Measurements from ENCODE around the gene TRIM45.
"Not testable (repeated sequence)": the region's sequence is repeated elsewhere in the genome, so short reads cannot be mapped to it uniquely, and the experiment has no call there.

Gene TRIM45

GRCh38 chr1:117121589-117122329 lies at the start of gene TRIM45:
TRIM45 (minus strand) TSS chr1:117121749; CDS start chr1:117121201, 548 bp downstream.
- DNase-seq (ENCODE audit: low read depth, low spot score), result peak; percentile 99

DNA sequence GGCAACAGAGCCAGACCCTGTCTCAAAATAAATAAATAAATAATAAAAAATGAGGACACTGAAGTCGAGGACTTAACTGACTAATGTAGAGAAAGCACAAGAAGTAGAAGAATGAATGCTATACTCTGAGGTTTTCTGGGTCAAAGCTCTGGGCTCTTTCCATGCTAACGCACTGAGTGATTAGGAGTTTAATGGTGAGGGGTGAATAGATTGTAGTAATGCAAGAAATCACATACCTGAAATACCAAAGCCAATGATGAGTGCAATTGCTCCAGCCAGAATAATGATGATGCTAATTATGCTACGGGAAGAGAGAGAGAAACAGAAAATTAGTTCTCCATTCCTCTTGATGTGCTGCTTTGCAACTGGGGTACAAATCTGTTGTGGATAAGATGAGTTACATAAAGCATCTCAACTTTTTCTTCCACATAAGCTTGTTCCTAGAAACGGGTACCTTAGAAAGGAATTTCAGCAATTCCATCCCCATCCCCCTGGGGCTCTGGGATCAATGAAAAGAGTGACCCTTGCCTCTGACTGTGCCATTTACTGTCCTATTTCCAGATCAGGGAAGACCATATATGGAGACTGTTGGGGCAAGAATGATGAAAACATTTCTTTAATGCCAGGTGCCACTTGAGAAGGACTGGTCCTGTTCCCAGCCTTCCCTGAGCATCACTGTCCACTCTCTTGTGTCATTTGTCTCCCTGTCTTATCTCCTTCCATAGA lies 48.5 kb upstream of the TRIM45 start:
- DNase-seq (ENCODE audit: low read depth, low spot score), result peak; percentile 48

- DNase-seq (ENCODE audit: low read depth, low spot score), result no peak
Measured at GRCh38 chr1:117167402-117167801, 45.9 kb upstream of the TRIM45 start.

DNA sequence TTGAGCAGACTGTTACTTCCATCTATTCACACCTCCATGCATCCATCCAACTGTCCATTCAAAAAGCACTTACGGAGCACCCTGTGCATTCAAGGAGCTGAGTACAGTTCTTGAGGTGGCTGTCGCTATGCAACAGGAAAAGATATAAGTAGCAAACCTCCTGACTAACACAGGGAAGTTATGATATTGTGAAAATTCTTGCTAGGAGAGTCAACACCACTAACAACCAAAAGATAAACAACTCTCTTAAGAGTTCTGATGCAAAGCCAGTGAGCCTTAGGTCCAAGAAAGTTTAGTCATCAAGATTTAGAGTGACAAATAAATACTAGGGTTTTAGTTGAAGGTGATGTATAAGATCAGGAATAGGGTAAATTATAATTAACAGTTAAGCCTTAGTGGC lies 44.5 kb upstream of the TRIM45 start:
- DNase-seq (ENCODE audit: low read depth, low spot score), result peak; percentile 65

DNA sequence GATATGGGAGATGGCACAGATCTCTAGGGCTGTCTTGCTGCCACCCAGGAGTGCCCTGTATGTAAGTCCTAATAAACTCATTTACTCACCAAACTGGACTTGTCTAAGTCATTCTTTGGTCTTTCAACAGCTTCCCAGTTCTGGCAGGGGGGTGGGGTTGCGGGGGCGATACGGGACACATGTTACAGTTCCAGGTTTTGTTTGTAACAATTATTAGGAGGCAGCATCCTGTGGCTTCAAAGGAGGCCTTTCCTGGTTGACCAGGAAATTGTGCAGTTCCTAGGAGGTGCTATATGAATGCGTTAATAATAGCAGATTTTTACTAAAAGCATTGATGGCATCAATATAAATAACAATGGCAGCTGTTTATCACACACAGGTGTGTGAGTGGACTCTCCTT lies 42.7 kb upstream of the TRIM45 start:
- DNase-seq (ENCODE audit: low read depth, low spot score), result no peak

- no peak for DNase-seq (ENCODE audit: low read depth, low spot score)
Measured at GRCh38 chr1:117162816-117163215, 41.3 kb upstream of the TRIM45 start.

DNA sequence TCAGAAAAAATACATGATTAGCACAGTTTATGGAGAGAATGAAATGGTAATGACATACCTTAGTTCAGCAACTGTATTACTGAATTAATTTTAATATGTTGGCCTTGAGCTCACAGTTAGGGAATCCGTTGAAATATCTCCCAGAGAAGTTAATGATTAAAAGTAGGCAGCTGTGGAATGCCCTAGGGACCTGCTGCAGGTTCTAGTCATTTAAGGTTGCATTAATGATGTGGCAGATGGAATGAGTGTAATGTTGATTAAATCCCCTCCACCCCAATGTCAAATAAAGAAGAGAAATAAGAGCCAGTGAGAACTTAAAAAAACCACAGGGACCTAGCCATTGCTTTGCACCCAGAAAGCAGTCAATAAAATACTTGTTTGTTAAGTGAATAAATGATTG lies 40.3 kb upstream of the TRIM45 start:
- no peak for DNase-seq (ENCODE audit: low read depth, low spot score)

- DNase-seq (ENCODE audit: low read depth, low spot score), result not testable (repeated sequence)
Measured at GRCh38 chr1:117151305-117151704, 29.8 kb upstream of the TRIM45 start.

GRCh38 chr1:117150316-117150715 lies 28.8 kb upstream of the TRIM45 start:
- no peak for DNase-seq (ENCODE audit: low read depth, low spot score)

- DNase-seq (ENCODE audit: low read depth, low spot score), result peak; percentile 65
Measured at GRCh38 chr1:117147856-117148588, 26.5 kb upstream of the TRIM45 start.

DNA sequence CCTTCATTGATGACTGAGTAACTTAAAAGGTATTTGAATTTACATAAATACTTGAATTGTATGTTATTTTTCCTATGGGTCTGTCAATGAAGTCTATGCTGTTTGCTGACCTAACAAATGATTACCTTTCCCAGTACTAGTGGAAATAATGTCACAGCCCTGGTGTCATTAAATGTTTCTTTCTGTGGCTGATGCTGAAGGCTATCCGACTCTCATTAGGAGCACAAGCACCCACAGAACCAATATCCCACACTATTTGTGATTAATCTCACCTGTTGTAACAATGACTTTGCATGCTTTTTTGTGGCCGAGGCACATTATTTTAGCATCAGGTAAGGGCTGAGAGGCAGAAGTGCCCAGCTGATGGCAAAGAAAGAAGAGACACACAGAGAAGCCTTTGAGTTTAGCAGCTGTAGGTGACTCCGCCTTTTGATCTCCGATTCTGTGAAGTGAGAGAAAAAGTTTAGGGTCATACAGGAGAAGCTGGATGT lies 25.8 kb upstream of the TRIM45 start:
- DNase-seq (ENCODE audit: low read depth, low spot score), result no peak

GRCh38 chr1:117146575-117147340 lies 25.2 kb upstream of the TRIM45 start:
- DNase-seq (ENCODE audit: low read depth, low spot score), result peak; percentile 88

DNA sequence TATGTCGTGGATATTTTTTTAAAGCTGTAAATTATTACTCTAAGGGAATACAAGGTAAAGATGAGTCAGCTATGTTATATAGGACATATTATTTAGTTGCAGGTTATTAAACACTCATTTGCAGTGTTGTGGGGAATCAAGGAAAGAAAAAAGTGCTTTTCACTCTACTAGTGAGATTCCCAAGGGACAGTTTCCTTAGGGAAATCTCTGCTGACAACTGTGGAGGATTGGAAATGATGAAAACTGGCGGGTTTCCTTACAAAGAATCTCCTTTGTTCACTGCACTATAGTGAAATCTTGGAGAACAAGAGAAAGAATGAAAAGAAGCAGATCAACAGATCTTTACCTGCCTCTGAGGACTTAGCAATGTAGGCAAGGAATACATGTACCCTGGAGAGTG lies 24.5 kb upstream of the TRIM45 start:
- no peak for DNase-seq (ENCODE audit: low read depth, low spot score)

- no peak for DNase-seq (ENCODE audit: low read depth, low spot score)
Measured at GRCh38 chr1:117143871-117144270, 22.3 kb upstream of the TRIM45 start.

GRCh38 chr1:117143172-117143571 lies 21.6 kb upstream of the TRIM45 start:
- no peak for DNase-seq (ENCODE audit: low read depth, low spot score)

GRCh38 chr1:117142200-117142599 lies 20.7 kb upstream of the TRIM45 start:
- no peak for DNase-seq (ENCODE audit: low read depth, low spot score)

GRCh38 chr1:117138561-117138960 lies 17.0 kb upstream of the TRIM45 start:
- no peak for DNase-seq (ENCODE audit: low read depth, low spot score)

- no peak for DNase-seq (ENCODE audit: low read depth, low spot score)
Measured at GRCh38 chr1:117138106-117138505, 16.6 kb upstream of the TRIM45 start.

- DNase-seq (ENCODE audit: low read depth, low spot score), result no peak
Measured at GRCh38 chr1:117137281-117137855, 15.8 kb upstream of the TRIM45 start.

GRCh38 chr1:117136749-117137148 lies 15.2 kb upstream of the TRIM45 start:
- DNase-seq (ENCODE audit: low read depth, low spot score), result no peak

- no peak for DNase-seq (ENCODE audit: low read depth, low spot score)
Measured at GRCh38 chr1:117135329-117135728, 13.8 kb upstream of the TRIM45 start.
